GF-D8 (cell line): ENCODE data around the gene MARCO.
"Not testable (repeated sequence)": the region's sequence is repeated elsewhere in the genome, so short reads cannot be mapped to it uniquely, and the experiment has no call there.

Source experiments
- DNase-seq: peaks from one replicate; lab custom pipeline; 2025; lab: John Stamatoyannopoulos, UW

The MARCO gene

GRCh38 chr2:119005051-119005450 is 63.1 kb downstream of the MARCO start:
- DNase-seq: no peak

GRCh38 chr2:119005555-119005954 is 63.6 kb downstream of the MARCO start:
- DNase-seq: no peak

GRCh38 chr2:119006441-119006840 is 64.4 kb downstream of the MARCO start:
- DNase-seq: no peak

GRCh38 chr2:119008108-119008507 is 66.1 kb downstream of the MARCO start:
- DNase-seq: no peak

GRCh38 chr2:119009110-119009509 is 67.1 kb downstream of the MARCO start:
- no peak for DNase-seq

GRCh38 chr2:119010336-119010735 is 68.3 kb downstream of the MARCO start:
- DNase-seq: no peak

- DNase-seq: no peak
Measured at GRCh38 chr2:119011162-119011909, 69.3 kb downstream of the MARCO start.

GRCh38 chr2:119011910-119012209 is 69.9 kb downstream of the MARCO start:
- DNase-seq: no peak

- DNase-seq: no peak
Measured at GRCh38 chr2:119012345-119013301, 70.6 kb downstream of the MARCO start.

- no peak for DNase-seq
Measured at GRCh38 chr2:119013671-119014070, 71.7 kb downstream of the MARCO start.

GRCh38 chr2:119015845-119016244 is 73.9 kb downstream of the MARCO start:
- no peak for DNase-seq

- no peak for DNase-seq
Measured at GRCh38 chr2:119019521-119019920, 77.5 kb downstream of the MARCO start.

- DNase-seq: no peak
Measured at GRCh38 chr2:119022678-119023077, 80.7 kb downstream of the MARCO start.

- no peak for DNase-seq
Measured at GRCh38 chr2:119023534-119023933, 81.5 kb downstream of the MARCO start.

- DNase-seq: no peak
Measured at GRCh38 chr2:119024152-119024551, 82.2 kb downstream of the MARCO start.

GRCh38 chr2:119024568-119024967 is 82.6 kb downstream of the MARCO start:
- no peak for DNase-seq

- no peak for DNase-seq
Measured at GRCh38 chr2:119025013-119025412, 83.0 kb downstream of the MARCO start.

GRCh38 chr2:119025762-119026351 is 83.9 kb downstream of the MARCO start:
- no peak for DNase-seq

- no peak for DNase-seq
Measured at GRCh38 chr2:119026890-119027289, 84.9 kb downstream of the MARCO start.

- no peak for DNase-seq
Measured at GRCh38 chr2:119028327-119029174, 86.6 kb downstream of the MARCO start.

GRCh38 chr2:119029297-119029696 is 87.3 kb downstream of the MARCO start:
- DNase-seq: no peak

GRCh38 chr2:119037922-119038321 is 95.9 kb downstream of the MARCO start:
- DNase-seq: not testable (repeated sequence)
